ENCODE measurements around the gene DNTT.

DNTT gene

DNA sequence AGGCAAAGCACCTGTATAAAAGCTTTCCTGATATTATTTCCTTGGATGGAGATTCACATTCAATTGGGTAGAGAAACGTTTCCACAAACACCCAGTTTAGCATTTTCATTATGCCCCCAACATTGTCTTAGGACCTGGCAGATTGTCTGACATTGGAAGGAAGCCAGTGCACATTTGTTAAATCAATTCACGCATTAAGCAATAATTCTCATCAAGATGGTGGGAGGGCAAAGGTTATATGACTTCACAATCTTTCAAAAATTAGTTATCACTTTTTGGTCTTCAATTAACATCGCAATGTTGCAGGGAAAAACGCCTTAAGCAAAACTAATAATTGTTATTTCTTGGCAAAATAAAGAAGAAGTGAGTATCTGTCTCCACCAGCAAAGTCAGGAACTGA lies 38.2 kb downstream of the DNTT start:
- no peaks in the 10 kb centered on the region for H3K9me3 ChIP-seq (ENCODE audit: control insufficient read depth, insufficient read depth, low read depth, low read length)
- no peaks in the 10 kb centered on the region for H3K36me3 ChIP-seq (ENCODE audit: control insufficient read depth in 2 of 2, insufficient read depth in 1 of 2, low read length in 2 of 2)
- no peak overlapping the region for H3K4me3 ChIP-seq (ENCODE audit: low read depth, low read length)
- H3K4me1 ChIP-seq (ENCODE audit: control insufficient read depth, insufficient read depth, low read length): no peaks in the 10 kb centered on the region
- CTCF ChIA-PET: interaction anchor here (1.1 to 1.7 kb wide), 2 partner anchors 113 to 325 kb away, joined by 3 to 4 read pairs; no protein-coding TSS in a partner anchor
- POLR2A ChIA-PET: no interaction called here
- TF ChIP-seq ZSCAN23 (tag by site-specific recombination; IDR thresholded peaks at IDR 0.05): no peak
- H3K27ac ChIP-seq (ENCODE audit: extremely low read depth, low read depth, low read length): no peak overlapping the region

DNA sequence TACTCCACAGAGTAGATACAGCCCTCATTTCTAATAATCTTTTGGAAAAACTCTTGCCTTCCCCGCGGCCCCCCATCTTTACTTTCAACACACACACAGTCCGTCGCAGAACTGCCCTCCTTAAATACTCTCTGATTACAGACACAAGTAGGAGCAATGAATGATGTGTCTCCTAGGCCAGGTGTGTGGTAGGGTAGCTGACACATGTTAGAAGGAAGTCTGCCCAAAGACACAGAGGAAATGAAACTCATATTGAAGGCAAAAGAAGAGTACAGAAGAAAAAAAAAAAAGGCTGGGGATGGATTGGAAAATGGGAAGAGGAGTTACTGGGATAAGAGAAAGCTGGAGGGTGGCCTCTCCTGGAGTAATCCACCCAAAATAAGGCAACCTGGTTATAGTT lies 39.9 kb downstream of the DNTT start:
- Histone ChIP-seq H3K4me3 (ENCODE audit: low read depth, low read length) (no peak overlapping the region), H3K9me3 (ENCODE audit: control insufficient read depth, insufficient read depth, low read depth, low read length) (no peaks in the 10 kb centered on the region), H3K36me3 (ENCODE audit: control insufficient read depth in 2 of 2, insufficient read depth in 1 of 2, low read length in 2 of 2) (no peaks in the 10 kb centered on the region), H3K4me1 (ENCODE audit: control insufficient read depth, insufficient read depth, low read length) (no peaks in the 10 kb centered on the region), H3K27ac (ENCODE audit: extremely low read depth, low read depth, low read length) (no peak overlapping the region)
- CTCF ChIA-PET: interaction anchor here (0.9 to 2.2 kb wide), 3 partner anchors 10 to 327 kb away, joined by 4 to 8 read pairs (median 4); no protein-coding TSS in a partner anchor
- POLR2A ChIA-PET: no interaction called here
- TF ChIP-seq ZNF792 (tag by site-specific recombination; IDR thresholded peaks at IDR 0.05) (no peak), TSHZ1 (tag by site-specific recombination; IDR thresholded peaks at IDR 0.05; ENCODE audit: borderline replicate concordance) (no peak), SP2 (tag by site-specific recombination; IDR thresholded peaks at IDR 0.05) (no peak), ZNF785 (tag by site-specific recombination; IDR thresholded peaks at IDR 0.05) (no peak), CTCF (tag by site-specific recombination; IDR thresholded peaks at IDR 0.05) (no peak), ZNF529 (tag by site-specific recombination; IDR thresholded peaks at IDR 0.05; ENCODE audit: insufficient replicate concordance) (no peak), ZBTB17 (tag by site-specific recombination; IDR thresholded peaks at IDR 0.05) (no peak), HOXD13 (CRISPR knock-in tag; IDR thresholded peaks at IDR 0.05; ENCODE audit: borderline replicate concordance) (no peak), ZNF433 (tag by site-specific recombination; IDR thresholded peaks at IDR 0.05; ENCODE audit: low read depth) (no peak), ZNF391 (tag by site-specific recombination; IDR thresholded peaks at IDR 0.05; ENCODE audit: borderline replicate concordance, low read depth) (no peak), ZFP37 (tag by site-specific recombination; IDR thresholded peaks at IDR 0.05) (no peak), KLF1 (tag by site-specific recombination; IDR thresholded peaks at IDR 0.05) (no peak), ZNF473 (tag by site-specific recombination; IDR thresholded peaks at IDR 0.05) (no peak), KLF10 (tag by site-specific recombination; IDR thresholded peaks at IDR 0.05) (no peak), ZNF660 (tag by site-specific recombination; IDR thresholded peaks at IDR 0.05) (no peak), ZNF274 (IDR thresholded peaks at IDR 0.05; ENCODE audit: low read length) (no peak), ZNF274 (tag by site-specific recombination; IDR thresholded peaks at IDR 0.05; ENCODE audit: borderline replicate concordance) (no peak), ZNF510 (tag by site-specific recombination; IDR thresholded peaks at IDR 0.05; ENCODE audit: insufficient replicate concordance) (no peak)
- TF ChIP-seq, protein P1, sequence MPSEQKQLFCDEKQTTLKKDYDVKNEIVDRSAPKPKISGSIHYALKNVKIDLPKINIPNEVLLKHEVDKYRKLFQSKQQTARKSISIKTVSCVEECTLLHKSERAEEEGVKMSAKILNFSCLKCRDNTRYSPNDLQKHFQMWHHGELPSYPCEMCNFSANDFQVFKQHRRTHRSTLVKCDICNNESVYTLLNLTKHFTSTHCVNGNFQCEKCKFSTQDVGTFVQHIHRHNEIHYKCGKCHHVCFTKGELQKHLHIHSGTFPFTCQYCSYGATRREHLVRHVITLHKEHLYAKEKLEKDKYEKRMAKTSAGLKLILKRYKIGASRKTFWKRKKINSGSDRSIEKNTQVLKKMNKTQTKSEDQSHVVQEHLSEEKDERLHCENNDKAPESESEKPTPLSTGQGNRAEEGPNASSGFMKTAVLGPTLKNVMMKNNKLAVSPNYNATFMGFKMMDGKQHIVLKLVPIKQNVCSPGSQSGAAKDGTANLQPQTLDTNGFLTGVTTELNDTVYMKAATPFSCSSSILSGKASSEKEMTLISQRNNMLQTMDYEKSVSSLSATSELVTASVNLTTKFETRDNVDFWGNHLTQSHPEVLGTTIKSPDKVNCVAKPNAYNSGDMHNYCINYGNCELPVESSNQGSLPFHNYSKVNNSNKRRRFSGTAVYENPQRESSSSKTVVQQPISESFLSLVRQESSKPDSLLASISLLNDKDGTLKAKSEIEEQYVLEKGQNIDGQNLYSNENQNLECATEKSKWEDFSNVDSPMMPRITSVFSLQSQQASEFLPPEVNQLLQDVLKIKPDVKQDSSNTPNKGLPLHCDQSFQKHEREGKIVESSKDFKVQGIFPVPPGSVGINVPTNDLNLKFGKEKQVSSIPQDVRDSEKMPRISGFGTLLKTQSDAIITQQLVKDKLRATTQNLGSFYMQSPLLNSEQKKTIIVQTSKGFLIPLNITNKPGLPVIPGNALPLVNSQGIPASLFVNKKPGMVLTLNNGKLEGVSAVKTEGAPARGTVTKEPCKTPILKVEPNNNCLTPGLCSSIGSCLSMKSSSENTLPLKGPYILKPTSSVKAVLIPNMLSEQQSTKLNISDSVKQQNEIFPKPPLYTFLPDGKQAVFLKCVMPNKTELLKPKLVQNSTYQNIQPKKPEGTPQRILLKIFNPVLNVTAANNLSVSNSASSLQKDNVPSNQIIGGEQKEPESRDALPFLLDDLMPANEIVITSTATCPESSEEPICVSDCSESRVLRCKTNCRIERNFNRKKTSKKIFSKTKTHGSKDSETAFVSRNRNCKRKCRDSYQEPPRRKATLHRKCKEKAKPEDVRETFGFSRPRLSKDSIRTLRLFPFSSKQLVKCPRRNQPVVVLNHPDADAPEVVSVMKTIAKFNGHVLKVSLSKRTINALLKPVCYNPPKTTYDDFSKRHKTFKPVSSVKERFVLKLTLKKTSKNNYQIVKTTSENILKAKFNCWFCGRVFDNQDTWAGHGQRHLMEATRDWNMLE (tag by site-specific recombination; conservative IDR thresholded peaks at IDR 0.05; ENCODE audit: low read depth): no peak
- TF ChIP-seq, protein P2, sequence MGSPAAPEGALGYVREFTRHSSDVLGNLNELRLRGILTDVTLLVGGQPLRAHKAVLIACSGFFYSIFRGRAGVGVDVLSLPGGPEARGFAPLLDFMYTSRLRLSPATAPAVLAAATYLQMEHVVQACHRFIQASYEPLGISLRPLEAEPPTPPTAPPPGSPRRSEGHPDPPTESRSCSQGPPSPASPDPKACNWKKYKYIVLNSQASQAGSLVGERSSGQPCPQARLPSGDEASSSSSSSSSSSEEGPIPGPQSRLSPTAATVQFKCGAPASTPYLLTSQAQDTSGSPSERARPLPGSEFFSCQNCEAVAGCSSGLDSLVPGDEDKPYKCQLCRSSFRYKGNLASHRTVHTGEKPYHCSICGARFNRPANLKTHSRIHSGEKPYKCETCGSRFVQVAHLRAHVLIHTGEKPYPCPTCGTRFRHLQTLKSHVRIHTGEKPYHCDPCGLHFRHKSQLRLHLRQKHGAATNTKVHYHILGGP (tag by site-specific recombination; IDR thresholded peaks at IDR 0.05): no peak
- TF ChIP-seq, protein P3, sequence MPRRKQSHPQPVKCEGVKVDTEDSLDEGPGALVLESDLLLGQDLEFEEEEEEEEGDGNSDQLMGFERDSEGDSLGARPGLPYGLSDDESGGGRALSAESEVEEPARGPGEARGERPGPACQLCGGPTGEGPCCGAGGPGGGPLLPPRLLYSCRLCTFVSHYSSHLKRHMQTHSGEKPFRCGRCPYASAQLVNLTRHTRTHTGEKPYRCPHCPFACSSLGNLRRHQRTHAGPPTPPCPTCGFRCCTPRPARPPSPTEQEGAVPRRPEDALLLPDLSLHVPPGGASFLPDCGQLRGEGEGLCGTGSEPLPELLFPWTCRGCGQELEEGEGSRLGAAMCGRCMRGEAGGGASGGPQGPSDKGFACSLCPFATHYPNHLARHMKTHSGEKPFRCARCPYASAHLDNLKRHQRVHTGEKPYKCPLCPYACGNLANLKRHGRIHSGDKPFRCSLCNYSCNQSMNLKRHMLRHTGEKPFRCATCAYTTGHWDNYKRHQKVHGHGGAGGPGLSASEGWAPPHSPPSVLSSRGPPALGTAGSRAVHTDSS (tag by site-specific recombination; IDR thresholded peaks at IDR 0.05): no peak

Data from HEK293 (cell line).